ENCODE data around the gene PPIE.

Gene PPIE

DNA sequence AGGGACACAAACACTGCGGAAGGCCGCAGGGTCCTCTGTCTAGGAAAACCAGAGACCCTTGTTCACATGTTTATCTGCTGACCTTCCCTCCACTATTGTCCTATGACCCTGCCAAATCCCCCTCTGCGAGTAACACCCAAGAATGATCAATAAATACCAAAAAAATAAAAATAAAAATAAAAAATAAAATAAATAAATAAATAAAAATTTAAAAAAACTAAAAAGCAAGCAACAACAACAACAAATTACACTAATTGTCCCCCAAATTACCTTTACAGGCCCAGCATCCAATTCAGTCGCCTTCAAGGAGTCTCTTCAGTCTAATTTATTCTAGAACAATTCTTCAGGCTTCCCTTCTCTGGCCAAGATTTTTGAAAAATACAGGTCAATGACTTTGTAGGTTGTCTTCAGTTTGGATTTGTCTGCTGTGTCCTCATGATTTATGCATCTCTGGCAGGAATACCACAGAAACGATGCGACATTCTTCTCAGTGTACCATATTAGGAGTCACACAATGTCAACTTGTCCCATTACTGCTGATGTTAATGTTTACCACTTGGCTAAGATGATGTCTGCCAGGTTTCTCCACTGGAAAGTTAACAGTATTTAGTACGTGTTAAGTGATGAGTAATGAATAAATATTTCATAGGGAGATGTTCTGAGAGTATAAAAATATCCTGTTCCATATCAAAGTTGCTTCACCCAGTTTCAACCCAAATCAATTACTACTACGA is 70.3 kb downstream of the PPIE start:
- no peak for DNase-seq (ENCODE audit: low spot score)

DNA sequence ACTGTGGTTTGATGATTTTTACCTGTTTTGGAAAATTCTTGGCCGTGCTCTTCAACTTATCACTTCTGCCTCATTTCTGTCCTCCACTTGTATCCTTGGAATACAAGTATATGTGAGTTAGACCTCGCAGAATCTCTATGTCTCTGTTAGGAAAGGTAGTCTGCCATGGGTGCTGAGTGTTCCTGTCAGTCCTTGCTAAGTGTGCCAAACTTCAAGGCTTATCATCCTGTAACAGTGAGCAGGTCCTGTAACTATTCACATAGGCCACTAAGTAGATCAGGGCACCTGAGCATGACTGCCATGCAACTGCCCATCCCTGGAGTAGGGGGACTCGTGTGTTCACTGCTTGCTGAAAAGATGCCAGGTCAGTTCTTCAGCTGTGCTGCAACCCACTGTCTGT is 74.2 kb downstream of the PPIE start:
- DNase-seq (ENCODE audit: low spot score): no peak
